HEK293 (cell line): ENCODE data around the gene EZH1.

Experiments used
- HOXA7 ChIP-seq: sonication (generic); formaldehyde crosslinking; IDR thresholded peaks from 2 replicates; pipeline ENCODE4 v1.8.1; 2022; ENCODE audit warnings: missing genetic modification reagents, borderline replicate concordance
- MYNN ChIP-seq: fragments of 450-650 bp; formaldehyde crosslinking; IDR thresholded peaks from 2 replicates; pipeline ENCODE4 v1.5.1; 2016; ENCODE audit warnings: missing biosample characterization, missing genetic modification characterization, borderline replicate concordance
- PATZ1 ChIP-seq: fragments of 450-650 bp; formaldehyde crosslinking; IDR thresholded peaks from 2 replicates; pipeline ENCODE4 v1.5.1; 2016; ENCODE audit warnings: missing biosample characterization, missing genetic modification characterization
- PBX3 ChIP-seq: sonication (generic); formaldehyde crosslinking; IDR thresholded peaks from 2 replicates; pipeline ENCODE4 v1.8.1; 2022; ENCODE audit warnings: mild to moderate bottlenecking, moderate library complexity, missing genetic modification reagents
- PRDM10 ChIP-seq: fragments of 450-650 bp; formaldehyde crosslinking; IDR thresholded peaks from 2 replicates; pipeline ENCODE4 v1.5.1; 2016; ENCODE audit warnings: missing biosample characterization, missing genetic modification characterization
- PRDM2 ChIP-seq: fragments of 450-650 bp; formaldehyde crosslinking; IDR thresholded peaks from 2 replicates; pipeline ENCODE4 v1.5.1; 2016; ENCODE audit warnings: missing biosample characterization, missing genetic modification characterization, borderline replicate concordance
- SALL2 ChIP-seq: fragments of 450-650 bp; formaldehyde crosslinking; IDR thresholded peaks from 2 replicates; pipeline ENCODE4 v1.5.0; 2017; ENCODE audit warnings: missing biosample characterization, mild to moderate bottlenecking, missing genetic modification characterization, borderline replicate concordance
- SCRT2 ChIP-seq: fragments of 450-650 bp; formaldehyde crosslinking; IDR thresholded peaks from 2 replicates; pipeline ENCODE4 v1.5.1; 2016; ENCODE audit warnings: missing biosample characterization, missing genetic modification characterization
- TRIM28 ChIP-seq: IDR thresholded peaks from 2 replicates; pipeline ENCODE4 v1.6.1; 2011; ENCODE audit warnings: low read length, control low read depth, borderline replicate concordance
- ZBTB1 ChIP-seq: fragments of 450-650 bp; formaldehyde crosslinking; IDR thresholded peaks from 2 replicates; pipeline ENCODE4 v1.5.1; 2016; ENCODE audit warnings: missing biosample characterization, missing genetic modification characterization
- ZBTB20 ChIP-seq: fragments of 450-650 bp; formaldehyde crosslinking; IDR thresholded peaks from 2 replicates; pipeline ENCODE4 v1.5.1; 2016; ENCODE audit warnings: missing biosample characterization, missing genetic modification characterization
- ZBTB8A ChIP-seq: fragments of 450-650 bp; formaldehyde crosslinking; IDR thresholded peaks from 2 replicates; pipeline ENCODE4 v1.5.1; 2016; ENCODE audit warnings: missing biosample characterization, missing genetic modification characterization
- ZNF112 ChIP-seq: fragments of 450-650 bp; formaldehyde crosslinking; IDR thresholded peaks from 2 replicates; pipeline ENCODE4 v1.5.0; 2017; ENCODE audit warnings: missing biosample characterization, missing genetic modification characterization
- ZNF132 ChIP-seq: fragments of 450-650 bp; formaldehyde crosslinking; IDR thresholded peaks from 2 replicates; pipeline ENCODE4 v1.5.1; 2017; ENCODE audit warnings: missing biosample characterization, missing genetic modification characterization, borderline replicate concordance
- ZNF202 ChIP-seq: fragments of 450-650 bp; formaldehyde crosslinking; IDR thresholded peaks from 2 replicates; pipeline ENCODE4 v1.5.1; 2016; ENCODE audit warnings: missing biosample characterization, missing genetic modification characterization, borderline replicate concordance
- ZNF341 ChIP-seq: fragments of 450-650 bp; formaldehyde crosslinking; IDR thresholded peaks from 2 replicates; pipeline ENCODE4; 2016; ENCODE audit warnings: low read depth, missing biosample characterization, missing genetic modification characterization
- ZNF37A ChIP-seq: fragments of 450-650 bp; IDR thresholded peaks from 2 replicates; pipeline ENCODE4 v1.5.1; 2018; ENCODE audit warnings: missing biosample characterization, missing genetic modification characterization
- ZNF558 ChIP-seq: fragments of 450-650 bp; formaldehyde crosslinking; IDR thresholded peaks from 2 replicates; pipeline ENCODE4 v1.5.1; 2016; ENCODE audit warnings: missing biosample characterization, missing genetic modification characterization
- ZNF560 ChIP-seq: fragments of 450-650 bp; formaldehyde crosslinking; IDR thresholded peaks from 2 replicates; pipeline ENCODE4 v1.5.1; 2017; ENCODE audit warnings: missing biosample characterization, missing genetic modification characterization, borderline replicate concordance
- ZNF600 ChIP-seq: fragments of 450-650 bp; formaldehyde crosslinking; IDR thresholded peaks from 2 replicates; pipeline ENCODE4 v1.5.1; 2016; ENCODE audit warnings: missing biosample characterization, missing genetic modification characterization
- ZNF610 ChIP-seq: fragments of 450-650 bp; formaldehyde crosslinking; IDR thresholded peaks from 2 replicates; pipeline ENCODE4 v1.5.1; 2016; ENCODE audit warnings: missing biosample characterization, missing genetic modification characterization, borderline replicate concordance
- ZNF658 ChIP-seq: fragments of 450-650 bp; formaldehyde crosslinking; IDR thresholded peaks from 2 replicates; pipeline ENCODE4; 2016; ENCODE audit warnings: missing biosample characterization, missing genetic modification characterization
- ZNF677 ChIP-seq: fragments of 450-650 bp; IDR thresholded peaks from 2 replicates; pipeline ENCODE4 v1.5.0; 2018; ENCODE audit warnings: missing biosample characterization, mild to moderate bottlenecking, missing genetic modification characterization, moderate library complexity
- ZNF776 ChIP-seq: fragments of 450-650 bp; formaldehyde crosslinking; IDR thresholded peaks from 2 replicates; pipeline ENCODE4 v1.5.0; 2017; ENCODE audit warnings: missing biosample characterization, missing genetic modification characterization, borderline replicate concordance
- ZSCAN5A ChIP-seq: fragments of 450-650 bp; formaldehyde crosslinking; IDR thresholded peaks from 2 replicates; pipeline ENCODE4 v1.5.1; 2016; ENCODE audit warnings: missing biosample characterization, missing genetic modification characterization

The EZH1 gene

GRCh38 chr17:42675348-42675964 is 69.4 kb downstream of the EZH1 start (continued):
- TF ChIP-seq PRDM2 (no peak), ZSCAN5A (no peak), ZBTB8A (tag by site-specific recombination) (no peak), PRDM10 (tag by site-specific recombination) (peak; percentile 96), ZNF560 (tag by site-specific recombination) (no peak), PBX3 (CRISPR knock-in tag) (no peak), ZNF677 (tag by site-specific recombination) (no peak), ZNF600 (tag by site-specific recombination) (no peak), ZNF112 (tag by site-specific recombination) (no peak), ZNF341 (tag by site-specific recombination) (peak; percentile 73), ZNF776 (tag by site-specific recombination) (no peak), ZNF610 (tag by site-specific recombination) (no peak), MYNN (tag by site-specific recombination) (no peak), PATZ1 (tag by site-specific recombination) (no peak; the same call in 1 of the 2 replicates), SCRT2 (tag by site-specific recombination) (no peak), ZNF658 (tag by site-specific recombination) (no peak), ZNF558 (tag by site-specific recombination) (no peak), SALL2 (no peak), ZBTB1 (tag by site-specific recombination) (no peak), ZNF202 (tag by site-specific recombination) (no peak), ZNF37A (no peak), TRIM28 (no peak), ZBTB20 (peak; percentile 83), HOXA7 (CRISPR knock-in tag) (no peak), ZNF132 (tag by site-specific recombination) (no peak)
